Endothelial cell of umbilical vein (primary cell): ENCODE measurements around the gene CATSPER4.

Source experiments
- CTCF ChIP-seq, 2 donors: IDR thresholded peaks; 1 replicate in 1 of 2; 2 replicates in 1 of 2; pipeline ENCODE4 v1.5.1; 2011; ENCODE audit warnings: low read length in 2 of 2, mild to moderate bottlenecking in 2 of 2, moderate library complexity in 2 of 2, control low read depth in 1 of 2, inconsistent platforms in 1 of 2, low read depth in 1 of 2; ENCODE audit not compliant: insufficient read depth in 1 of 2; ENCODE audit errors: extremely low read depth in 1 of 2
- EZH2 ChIP-seq: IDR thresholded peaks from 2 replicates; pipeline ENCODE4 v1.6.1; 2012; ENCODE audit warnings: borderline replicate concordance, low read depth, mild to moderate bottlenecking, moderate library complexity, low read length, inconsistent platforms; ENCODE audit not compliant: severe bottlenecking

GRCh38 chr1:26197301-26197700 is 6.9 kb downstream of the CATSPER4 start:
- TF ChIP-seq CTCF (IDR thresholded peaks at IDR 0.05; ENCODE audit: extremely low read depth in 1 of 2, insufficient read depth in 1 of 2, low read depth in 1 of 2, low read length in 2 of 2) (no peak), EZH2 (no peak)
